ENCODE data around the gene ADA.

The ADA gene

DNA sequence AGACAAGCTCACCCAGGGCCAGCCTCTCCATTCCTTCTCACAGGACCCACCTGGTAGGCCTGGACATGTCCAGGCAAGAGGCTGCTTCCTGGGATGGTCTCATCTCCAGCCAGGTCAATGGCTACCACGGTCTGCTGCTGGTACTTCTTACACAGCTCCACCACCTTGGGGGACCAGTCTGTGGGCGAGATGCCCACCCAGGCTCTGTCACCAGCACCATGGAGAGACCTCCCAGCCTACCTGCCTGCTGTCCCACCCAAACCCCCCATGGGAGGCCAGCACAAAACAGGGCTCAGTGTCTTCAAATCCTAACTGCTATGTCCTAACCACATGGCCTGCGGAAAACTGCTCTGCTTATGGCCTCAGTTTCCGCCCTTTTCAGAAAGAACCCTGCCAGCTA, 27.3 kb downstream of the ADA start:
- DNase-seq (ENCODE audit: low read depth in 2 of 2), result no peak

- no peak for DNase-seq (ENCODE audit: low read depth in 2 of 2)
These were observed 28.8 kb downstream of the ADA start for GRCh38 chr20:44622501-44623270.

- DNase-seq (ENCODE audit: low read depth in 2 of 2), result no peak
These were observed 29.6 kb downstream of the ADA start for GRCh38 chr20:44621939-44622338.

DNA sequence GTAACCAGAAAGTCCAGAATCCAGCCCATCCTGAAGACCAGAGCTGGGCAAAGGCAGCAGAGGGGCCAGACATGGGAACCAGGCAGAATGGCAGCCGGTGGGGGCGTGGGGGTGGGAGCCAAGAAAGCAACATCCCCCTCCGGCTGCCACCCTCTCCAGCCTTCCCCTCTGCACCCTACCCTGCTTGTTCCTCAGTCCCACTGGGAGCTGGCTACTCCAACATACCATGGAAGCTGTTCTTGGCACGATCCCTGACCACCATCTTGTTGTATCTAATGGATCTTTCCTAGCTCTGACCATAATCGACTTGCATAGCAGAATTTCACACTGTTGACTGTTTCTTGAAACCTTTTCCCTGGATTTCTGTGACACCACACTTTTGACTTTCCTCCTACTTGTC, 30.2 kb downstream of the ADA start:
- no peak for DNase-seq (ENCODE audit: low read depth in 2 of 2)

GRCh38 chr20:44620030-44620429, 31.5 kb downstream of the ADA start:
- no peak for DNase-seq (ENCODE audit: low read depth in 2 of 2)

DNA sequence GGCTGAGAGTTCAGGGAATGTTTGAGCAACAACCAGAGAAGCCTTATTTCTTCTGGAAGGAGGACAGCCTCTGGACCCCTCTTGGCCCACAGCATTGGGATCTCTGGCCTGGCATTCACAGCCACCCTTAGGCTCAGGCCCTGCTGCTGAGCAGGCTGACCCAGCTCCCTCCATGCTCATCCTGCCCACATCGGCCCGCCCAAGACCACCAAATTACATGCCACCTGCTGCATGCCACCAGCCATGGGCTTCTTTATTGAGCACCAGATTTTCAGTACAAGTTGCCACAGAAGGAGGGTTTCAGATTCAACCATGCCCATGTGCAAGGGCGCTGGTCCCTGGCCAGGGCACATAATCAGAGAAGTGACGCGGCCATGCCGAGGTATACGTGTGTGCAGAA, 32.2 kb downstream of the ADA start:
- no peak for DNase-seq (ENCODE audit: low read depth in 2 of 2)

DNA sequence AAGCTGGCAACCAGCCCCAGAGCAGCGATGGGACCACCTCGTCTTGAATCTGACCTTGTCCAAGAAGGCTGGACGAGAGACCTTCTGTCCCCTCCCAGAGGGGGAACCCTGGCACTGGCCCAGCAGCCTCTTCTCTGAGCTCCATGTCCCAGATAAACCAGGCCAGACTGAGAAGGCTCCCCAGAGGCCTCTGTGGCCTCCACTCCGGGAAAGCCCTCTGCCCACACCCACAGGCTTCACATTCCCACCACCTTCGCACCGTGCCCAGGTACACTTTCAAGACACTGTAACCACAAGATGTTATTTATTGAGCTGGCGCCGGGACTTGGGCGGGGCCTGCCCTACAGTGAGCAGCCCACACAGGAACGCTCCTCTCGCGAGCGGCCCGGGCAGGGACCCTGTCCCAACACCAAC, 33.2 kb downstream of the ADA start:
- no peak for DNase-seq (ENCODE audit: low read depth in 2 of 2)

DNA sequence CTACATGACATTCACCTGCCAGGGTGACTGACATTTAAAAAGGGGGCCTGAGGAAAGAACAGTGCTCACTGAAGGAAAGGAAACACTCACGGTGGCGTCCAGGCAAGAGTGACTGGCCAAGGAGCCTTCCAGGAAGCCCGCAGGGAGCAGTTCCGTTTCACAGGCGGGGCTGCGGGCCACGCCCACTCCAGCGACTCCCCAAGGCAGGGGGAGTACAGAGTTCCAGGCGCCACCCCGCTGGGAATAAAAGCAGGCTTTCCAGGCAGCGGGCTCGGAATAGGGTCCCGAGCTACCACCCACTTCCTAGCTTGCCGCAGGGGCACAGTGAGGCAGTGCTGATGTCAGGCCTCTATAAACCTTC, 34.9 kb downstream of the ADA start:
- no peak for DNase-seq (ENCODE audit: low read depth in 2 of 2)

DNA sequence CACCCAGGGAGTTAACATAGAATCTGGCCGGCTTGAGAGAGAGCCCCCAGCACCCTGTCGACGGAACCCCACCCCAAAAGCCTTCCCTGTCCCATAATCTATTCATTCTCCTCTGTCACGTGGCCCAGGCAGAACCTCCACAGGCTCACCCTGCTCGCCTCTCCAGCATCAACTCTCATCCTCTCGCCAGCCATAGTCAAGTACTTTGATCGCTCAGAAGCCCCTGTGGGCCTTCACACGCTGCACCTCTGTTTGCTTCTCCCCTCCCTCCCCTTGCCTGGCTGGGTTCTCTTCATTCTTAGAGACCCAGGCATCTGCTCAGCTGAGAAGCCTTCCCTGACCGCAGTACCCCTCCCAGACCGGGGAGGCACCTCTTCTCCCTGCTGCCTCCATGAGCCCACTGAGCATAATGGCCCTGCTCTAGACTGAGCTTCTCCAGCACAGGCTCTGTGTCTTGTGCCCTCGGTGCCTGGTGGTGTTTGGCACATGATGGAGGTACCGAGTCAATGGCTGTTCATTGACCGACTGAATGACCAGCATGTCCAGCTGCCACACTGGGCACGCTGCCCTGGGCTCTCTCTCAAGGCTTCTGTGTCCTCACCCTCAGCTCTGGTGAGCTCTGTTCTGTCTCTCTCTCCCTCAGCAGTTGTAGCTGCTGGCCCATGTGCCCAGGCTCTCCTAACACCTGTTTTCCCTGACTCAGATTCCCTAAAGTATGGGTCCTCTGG, 35.5 kb downstream of the ADA start:
- DNase-seq (ENCODE audit: low read depth in 2 of 2), result no peak

- no peak for DNase-seq (ENCODE audit: low read depth in 2 of 2)
These were observed 36.2 kb downstream of the ADA start for GRCh38 chr20:44615169-44615791.

- no peak for DNase-seq (ENCODE audit: low read depth in 2 of 2)
These were observed 37.0 kb downstream of the ADA start for GRCh38 chr20:44614525-44614924.

- no peak for DNase-seq (ENCODE audit: low read depth in 2 of 2)
These were observed 37.9 kb downstream of the ADA start for GRCh38 chr20:44613575-44613974.

- DNase-seq (ENCODE audit: low read depth in 2 of 2), result no peak
These were observed 41.1 kb downstream of the ADA start for GRCh38 chr20:44610313-44610962.

GRCh38 chr20:44609516-44610312, 41.8 kb downstream of the ADA start:
- DNase-seq (ENCODE audit: low read depth in 2 of 2), result peak; percentile 42 to 45

- DNase-seq (ENCODE audit: low read depth in 2 of 2), result no peak
These were observed 42.4 kb downstream of the ADA start for GRCh38 chr20:44609006-44609515.

DNA sequence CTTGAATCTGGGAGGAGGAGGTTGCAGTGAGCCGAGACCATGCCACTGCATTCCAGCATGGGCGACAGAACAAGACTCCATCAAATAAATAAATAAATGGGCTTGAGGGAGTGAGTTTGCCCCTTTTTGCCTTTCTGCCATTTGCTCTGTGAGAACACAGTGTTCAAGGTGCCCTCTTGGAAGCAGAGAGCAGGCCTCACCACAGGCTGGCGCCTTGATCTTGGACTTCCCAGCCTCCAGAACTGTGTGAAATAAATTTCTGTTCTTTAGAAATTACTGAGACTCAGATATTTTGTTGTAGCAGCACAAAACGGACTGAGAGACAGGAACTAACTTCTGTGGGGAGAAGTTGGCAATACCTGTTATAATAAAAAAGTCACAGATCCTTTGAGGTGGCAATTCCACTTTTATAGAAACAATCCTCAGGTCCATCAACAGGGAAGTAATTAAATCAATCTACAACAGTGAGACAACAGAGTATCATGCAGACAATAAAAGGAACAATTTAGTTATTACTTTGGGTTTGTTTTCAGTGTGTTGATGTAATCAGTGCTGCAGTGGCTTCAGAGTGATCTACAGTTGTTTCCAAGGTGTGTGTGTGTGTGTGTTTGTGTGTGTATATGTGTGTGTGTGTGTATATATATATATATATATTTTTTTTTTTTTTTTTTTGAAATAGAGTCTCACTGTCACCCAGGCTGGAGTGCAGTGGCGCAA, 44.6 kb downstream of the ADA start:
- DNase-seq (ENCODE audit: low read depth in 2 of 2), result no peak

- DNase-seq (ENCODE audit: low read depth in 2 of 2), result no peak
These were observed 48.2 kb downstream of the ADA start for GRCh38 chr20:44603327-44603726.

- DNase-seq (ENCODE audit: low read depth in 2 of 2), result peak in 1 of 2 experiments; percentile 44
These were observed 49.7 kb downstream of the ADA start for GRCh38 chr20:44601801-44602204.

GRCh38 chr20:44601236-44601671, 50.2 kb downstream of the ADA start:
- no peak for DNase-seq (ENCODE audit: low read depth in 2 of 2)

DNA sequence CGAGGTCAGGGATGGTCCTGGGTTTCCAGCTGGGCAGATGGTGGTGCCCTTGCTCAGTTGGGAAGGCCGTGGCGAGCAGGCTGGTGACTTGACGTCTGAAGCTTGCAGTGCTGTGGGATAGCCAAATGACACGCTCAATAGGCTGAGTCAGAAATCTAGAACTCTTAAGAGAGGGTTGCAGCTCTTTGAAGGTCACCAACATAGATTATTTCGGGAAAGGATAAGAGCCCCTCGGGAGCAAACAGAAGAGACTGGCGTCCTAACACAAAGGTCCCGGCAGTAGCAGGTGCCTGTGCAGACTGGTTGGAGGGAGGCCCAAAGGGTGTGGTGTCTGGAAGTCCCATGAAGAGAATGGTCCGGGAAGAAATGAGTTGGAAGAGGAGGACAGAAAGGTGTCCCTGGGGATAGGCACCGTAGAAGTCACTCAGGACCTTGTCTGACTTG, 50.7 kb downstream of the ADA start:
- DNase-seq (ENCODE audit: low read depth in 2 of 2), result no peak

DNA sequence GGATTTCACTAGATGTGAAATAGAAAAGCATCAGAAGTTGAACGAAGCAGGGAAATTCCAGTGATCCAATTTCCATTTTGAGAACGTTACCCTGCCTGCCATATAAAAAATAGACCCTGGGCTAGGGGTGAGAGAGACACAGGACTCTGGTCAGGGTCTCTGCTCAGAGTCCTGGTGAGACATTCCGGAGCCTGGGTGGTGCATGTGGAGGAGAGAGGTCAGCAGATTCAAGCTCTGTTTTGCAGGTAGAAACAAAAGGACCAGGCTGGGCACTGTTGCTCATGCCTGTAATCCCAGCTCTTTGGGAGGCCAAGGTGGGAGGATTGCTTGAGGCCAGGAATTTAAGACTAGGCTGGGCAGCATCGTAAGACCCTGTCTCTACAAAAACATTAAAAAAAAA, 51.2 kb downstream of the ADA start:
- no peak for DNase-seq (ENCODE audit: low read depth in 2 of 2)
